NCI-H2171 (cell line): ENCODE measurements around the gene QKI.

Experiments
- DNase-seq: peaks from one replicate; lab custom pipeline; 2025; lab: John Stamatoyannopoulos, UW

The QKI gene

DNA sequence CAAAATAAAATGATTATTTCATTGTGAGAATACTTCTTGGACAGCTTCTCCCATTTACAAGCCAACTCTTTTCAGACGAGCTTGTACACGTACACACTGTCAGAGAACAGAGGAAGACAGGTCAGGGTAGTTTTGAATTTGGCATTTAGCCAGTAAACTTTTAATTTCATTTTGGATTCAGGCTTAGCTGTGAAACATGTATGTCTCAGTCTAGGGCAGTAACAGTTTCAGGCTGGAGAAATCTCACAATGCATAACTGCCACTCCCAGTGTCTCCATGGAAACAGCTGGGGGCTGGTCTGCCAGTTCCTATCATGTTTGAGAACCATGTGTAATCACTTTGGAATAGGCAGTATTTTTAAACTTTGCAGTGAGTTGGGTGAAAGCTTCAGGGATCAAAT, 22.0 kb upstream of the QKI start:
- no peak for DNase-seq

DNA sequence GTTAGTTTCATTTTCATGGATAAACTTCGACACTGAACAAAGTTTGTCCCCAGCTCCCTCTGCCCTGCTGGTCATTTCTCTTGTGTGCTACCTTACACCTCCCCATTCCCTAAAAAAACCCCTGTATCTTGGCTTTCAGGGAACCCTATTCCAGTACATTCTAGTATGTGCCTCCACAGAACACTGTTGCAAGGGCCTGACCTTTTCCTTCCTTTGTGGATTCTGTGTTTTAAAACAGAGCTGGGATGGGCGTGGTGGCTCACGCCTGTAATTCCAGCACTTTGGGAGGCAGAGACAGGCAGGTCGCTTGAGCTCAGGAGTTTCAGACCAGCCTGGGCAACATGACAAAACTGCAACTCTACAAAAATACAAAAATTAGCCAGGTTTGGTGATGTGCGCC, 20.6 kb upstream of the QKI start:
- no peak for DNase-seq

DNA sequence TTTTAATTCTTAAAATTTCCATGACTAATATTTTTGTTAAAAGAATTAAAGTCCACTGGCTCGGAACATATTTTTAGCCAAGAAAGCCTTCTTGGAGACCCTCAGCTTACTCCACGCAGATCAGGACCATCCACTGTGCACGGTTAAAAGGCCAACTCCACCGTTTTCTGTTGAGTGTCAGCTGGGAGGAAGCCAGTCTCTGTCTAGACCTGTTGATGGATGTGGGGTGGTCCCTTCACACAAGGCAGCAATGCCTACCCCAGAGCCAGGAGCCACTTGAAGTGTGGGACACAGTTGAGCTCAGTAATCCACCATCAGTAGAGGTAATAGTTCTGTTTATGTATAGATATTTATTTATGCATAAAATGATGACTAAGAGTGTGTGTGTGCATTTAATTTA, 19.9 kb upstream of the QKI start:
- no peak for DNase-seq

DNA sequence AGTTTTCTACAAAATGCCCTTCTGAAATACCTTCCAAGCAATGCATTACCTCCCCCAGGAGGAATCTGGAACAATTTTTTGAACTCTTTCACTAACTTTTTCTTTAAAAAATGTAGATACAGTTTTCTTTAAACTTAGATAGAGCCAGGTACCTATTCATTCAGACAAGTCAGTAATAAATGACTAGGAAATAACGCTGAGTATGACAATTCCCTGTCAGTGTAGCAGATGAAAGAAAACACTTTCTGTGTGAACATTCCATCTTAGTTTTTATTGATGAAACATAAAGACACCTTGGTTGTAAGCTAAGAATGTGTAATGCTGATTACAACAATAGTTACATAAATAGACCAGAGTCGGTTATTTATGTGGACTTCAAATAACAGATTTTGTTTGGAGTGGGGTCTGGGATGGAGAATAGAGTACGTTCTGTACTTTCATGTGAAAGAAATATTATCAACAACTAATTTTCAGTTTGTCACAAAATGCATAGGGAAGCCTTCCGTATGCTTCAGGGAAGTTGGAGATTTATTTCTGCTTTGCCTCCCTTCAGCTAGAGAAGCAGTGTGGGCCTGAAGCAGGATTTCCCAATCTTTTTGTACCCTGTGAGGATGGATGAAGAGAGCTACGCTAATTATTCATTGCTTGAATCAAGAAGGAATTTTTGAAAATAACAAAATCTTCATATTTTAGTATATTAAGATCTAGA, 19.2 kb upstream of the QKI start:
- no peak for DNase-seq

DNA sequence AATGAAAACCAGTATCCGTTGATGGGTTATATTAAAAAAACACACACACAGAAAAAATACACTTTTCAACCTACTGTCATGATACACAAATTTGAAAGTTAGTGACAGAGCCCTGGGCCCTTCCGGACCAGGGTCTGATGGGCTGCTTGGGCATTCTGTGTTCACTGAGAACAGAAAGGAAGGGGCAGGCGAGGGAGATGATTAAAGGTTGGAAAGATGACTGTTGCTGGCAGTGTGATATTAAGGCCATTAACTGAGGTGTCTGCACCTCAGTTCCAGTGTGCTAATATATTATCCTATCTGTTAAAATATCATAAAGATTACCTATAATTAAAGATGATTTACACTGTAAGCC, 18.7 kb upstream of the QKI start:
- no peak for DNase-seq

DNA sequence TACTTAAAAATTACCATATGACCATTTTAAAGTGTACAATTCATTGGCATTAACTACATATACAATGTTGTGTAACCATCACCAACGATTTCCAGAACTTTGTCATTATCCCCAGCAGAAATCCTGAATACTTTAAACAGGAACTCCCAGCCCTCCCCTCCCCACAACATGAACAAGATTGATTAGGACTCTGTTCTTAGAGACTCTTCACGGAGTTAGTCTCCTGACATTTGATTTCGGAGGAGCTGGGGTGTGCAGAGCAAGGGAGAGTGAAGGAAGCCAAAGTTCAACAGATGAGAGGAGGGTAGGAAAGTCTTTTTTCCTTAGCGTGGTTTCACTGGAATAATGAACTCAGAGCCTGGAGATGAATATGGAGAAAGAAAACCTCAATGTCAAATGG, 17.2 kb upstream of the QKI start:
- no peak for DNase-seq

DNA sequence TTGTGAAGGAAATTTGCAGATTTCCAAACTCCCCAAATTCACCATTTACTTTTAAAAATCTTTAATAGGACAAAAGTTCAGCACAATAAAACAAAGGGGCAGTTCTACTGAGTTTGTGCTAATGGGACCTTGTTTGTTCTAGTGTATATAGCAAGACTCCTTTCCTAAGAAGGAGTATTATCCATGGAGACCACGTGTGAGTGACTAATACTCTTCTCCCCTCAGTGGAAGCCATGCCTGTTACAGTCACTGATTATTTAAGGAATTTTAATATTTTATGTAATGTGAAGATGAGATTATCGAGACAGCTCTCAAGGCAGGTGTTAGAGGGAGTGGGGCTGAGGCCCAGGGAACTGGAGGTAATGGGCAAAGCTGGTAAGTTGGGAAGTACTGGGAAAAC, 16.4 kb upstream of the QKI start:
- no peak for DNase-seq

DNA sequence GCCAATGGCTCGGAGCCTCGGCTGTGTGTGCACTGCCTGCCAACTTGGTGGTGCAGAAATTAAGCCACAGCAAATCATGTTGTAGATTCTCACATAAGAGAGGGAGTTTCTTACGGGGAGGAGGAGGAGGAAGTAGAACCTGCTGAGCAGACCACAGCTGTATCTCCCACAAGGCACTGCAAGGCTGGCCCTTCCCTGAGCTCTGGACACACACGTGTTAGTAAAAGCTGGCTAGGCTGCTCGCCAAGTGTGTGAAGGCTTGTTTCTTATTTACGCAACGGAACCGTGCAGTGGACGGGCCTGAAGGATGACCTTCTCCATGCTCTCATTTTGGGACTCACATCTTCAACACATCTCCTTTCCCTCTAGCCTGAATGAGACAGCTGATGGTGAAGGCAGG, 15.7 kb upstream of the QKI start:
- no peak for DNase-seq

DNA sequence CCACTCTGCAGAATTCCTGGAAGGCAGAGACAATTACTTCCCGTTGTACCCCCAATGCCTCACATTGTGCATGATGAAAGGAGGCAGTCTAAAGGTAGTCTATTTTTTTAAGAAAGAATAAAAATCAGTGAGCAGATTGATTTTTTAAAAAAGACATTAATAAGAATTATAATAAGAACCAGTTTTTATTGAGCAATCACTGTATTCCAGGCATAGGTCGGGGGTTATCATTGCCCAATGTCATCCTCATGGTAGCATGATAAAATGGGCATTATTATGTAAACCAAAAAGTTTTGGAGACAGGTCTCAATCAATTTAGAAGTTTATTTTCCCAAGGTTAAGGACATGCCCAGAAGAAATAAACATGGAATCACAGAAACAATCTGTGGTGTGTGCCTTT, 14.0 kb upstream of the QKI start:
- no peak for DNase-seq

DNA sequence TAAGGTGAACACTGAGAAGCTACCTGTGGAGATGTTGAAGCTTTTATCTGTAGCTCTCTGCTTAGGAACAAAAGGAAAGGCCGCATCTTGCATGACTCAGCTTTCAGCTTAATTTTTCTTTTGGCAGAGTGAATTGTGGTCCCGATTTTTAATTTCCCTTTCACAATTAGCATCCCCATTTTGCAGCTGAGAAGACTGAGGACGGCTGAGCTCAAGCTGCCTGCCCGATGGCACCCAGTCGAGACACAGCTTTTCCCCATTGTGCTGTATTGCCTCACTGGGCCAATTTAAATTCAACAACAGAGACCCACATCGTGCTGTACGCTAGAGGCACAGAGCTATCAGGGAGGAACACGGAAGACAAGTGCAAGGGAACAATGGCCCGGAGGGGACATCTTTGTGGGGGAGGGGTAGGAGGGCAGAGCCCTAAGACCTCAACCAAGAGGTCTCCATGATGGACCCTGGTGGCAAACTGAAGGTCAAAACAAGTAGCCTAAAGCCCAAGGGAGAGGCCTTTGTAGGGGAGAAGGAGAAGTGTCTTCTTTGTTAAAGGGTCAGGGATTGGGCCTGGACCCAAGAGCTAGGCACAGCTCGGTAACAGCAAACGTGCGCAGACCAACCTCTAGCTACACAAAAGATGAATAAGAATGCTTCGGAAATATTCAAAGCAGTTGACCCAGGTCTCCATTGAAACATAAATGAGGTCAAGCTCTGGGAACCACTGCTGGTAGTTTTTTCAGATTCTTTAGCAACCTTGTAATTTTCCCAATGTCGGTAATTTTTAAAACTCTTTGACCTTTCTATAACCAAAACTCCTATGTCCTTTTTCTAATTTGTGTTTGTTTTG, 13.3 kb upstream of the QKI start:
- DNase-seq, result no peak

DNA sequence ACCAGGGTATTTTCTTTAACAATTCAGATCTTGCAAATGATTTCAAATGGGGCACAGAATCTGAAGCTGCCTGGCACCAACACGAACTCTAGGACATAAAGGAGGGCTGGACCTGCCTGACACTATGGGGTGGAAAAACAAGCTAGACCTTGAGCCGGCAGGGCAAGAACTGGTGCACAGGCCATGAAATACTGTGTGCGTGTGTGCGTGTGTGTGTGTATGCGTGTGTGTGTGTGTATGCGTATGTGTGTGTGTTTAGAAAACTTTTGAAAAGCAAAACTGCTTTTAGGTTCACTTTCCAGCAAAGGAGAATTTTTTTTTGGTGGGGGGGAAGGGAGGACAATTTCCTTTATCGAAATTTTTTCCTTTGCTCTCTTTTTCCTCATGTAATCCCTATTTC, 11.9 kb upstream of the QKI start:
- no peak for DNase-seq

DNA sequence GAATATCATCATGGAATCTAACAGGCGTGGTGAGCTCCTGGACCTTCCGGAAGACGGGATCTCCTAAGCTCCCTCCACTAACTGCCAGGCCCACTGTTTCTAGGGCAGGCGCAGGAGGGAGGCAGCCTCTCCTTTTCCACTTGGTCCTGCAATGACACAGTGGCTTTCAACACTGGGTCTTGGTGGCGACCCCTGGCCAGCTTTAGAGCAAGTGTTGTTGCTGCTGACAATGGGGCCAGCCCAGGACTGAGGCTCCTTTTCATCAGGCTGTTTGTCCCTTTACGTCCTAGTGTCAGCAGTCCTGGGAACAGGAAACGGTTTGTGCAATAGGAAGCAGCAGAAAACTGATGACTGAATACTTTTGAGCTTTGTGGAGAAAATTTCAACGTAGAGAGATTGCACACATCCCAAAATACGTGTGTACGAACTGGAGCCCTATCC, 9.7 kb upstream of the QKI start:
- no peak for DNase-seq

DNA sequence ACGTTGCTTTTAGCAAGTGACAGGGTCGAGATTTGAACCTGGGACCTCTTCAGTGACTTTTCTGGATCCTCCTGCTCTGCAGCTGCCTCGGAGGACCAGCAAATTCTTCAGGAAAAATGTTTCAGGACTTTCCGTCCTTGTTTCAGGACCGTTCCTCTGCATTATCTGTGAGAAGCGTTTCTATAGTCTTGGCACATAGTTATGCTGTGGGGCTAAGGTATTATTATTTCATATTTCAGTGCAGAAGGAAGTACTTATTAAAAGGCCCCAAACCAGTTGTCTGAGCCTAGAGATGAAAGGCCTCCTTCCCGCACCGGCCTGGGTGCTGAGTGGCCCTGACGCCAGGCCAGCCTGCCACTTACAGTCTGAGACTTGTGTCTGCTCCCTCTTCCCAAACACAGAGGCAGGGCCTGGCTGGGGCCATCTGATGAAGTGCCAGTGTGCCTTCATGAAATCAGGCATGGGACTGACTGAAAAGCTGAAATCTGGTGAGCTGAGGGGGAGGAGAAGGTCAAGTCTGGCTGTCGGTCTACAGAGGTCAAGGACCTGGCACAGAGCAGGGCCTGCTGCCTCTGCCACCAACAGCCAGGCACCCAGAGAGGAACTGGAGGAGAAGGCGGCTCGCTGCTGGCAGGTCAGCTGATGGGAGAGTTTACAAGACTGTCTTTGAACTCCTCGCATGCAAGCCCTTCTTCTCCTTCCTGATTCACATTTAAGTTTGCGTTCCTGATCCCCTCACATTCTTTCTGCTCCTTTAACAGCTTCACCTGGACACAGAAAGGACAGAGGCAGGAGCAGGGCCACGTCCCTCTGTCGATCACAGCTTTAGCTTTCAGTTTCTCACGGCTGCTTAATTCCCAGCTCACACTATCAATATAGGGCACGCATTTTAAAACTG, 8.9 kb upstream of the QKI start:
- DNase-seq, result no peak

DNA sequence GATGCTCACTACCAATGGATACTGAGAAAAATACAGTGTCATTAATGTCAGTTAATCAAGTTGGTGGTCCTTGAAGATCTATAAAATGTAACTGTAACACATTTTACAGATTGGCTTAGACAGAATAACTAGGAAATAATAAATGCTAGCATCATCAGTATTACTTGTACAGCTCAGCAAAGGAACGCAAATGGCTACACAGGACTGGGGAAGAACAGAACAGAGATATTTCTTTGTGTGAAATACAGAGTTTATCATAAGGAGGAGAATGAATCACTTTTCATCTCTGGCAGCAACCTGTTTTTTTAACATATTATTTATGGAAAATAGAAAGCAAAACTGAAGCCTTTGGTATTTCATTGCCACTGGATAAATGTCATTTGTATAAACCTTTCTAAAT, 8.2 kb upstream of the QKI start:
- DNase-seq, result no peak

DNA sequence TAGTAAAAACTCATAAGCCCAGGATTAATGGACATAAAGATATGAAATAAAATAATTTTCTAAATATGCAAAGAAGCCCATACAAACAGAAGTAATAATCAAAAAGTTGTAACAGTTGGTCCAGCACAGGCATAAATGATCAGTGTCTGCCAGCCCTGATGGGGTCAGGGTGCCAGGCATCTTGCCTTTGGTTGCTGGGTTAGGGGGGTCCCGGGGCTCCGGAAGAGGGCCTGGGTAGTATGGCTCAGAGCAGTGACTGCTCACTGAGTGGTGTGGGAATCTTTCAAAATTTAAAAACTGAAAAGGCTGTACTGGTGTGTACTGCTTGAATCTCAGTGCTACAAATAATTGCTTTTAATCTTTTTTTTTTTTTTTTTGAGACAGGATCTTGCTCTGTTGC, 7.7 kb upstream of the QKI start:
- no peak for DNase-seq

DNA sequence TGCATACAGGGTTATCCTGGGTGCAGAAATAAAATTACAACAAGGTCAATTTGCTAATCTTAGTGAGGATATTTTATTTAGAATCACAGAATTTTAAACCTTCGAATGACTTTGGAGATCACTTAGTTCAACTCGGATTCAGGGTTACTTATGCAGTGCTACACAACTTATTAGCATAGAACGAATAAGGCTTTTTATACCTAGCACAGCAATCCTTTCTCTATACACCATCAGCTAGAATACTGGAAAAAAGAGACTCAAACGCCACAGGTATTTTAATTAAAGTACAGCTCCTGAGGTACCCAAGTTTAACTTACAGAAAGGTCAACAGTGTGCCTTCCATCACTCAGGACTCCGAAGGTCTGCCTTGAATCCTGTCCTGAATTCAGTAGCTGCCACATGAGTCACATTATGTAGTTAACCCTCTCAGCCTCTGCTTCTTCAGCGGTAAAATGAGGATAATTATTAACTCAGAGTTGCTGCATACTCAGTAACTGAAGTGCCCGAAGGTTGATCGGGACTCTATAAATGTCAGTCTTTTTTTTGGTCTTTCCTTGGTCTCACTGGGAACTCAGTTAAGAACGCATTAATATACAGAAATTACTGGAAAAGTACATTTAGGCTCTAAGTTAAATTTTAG, 6.0 kb upstream of the QKI start:
- no peak for DNase-seq

DNA sequence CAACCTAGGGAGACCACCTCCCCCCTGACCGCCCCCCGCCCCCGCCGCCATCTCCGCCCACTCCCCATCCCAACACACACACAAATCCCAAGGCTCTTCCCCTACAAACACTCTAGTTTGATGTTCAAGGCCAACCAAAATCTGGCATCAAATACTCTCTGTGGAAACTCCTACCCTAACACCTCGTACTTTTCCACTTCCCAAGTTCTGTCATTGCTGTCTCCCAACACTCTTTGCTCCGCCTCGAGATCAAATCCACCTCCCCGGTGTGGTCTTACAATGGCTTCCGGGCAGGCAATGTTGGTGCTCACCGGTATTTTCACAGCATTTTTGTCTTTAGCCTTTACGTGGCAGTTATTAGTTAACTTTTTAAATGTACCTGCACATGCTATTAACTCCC, 4.8 kb upstream of the QKI start:
- no peak for DNase-seq

DNA sequence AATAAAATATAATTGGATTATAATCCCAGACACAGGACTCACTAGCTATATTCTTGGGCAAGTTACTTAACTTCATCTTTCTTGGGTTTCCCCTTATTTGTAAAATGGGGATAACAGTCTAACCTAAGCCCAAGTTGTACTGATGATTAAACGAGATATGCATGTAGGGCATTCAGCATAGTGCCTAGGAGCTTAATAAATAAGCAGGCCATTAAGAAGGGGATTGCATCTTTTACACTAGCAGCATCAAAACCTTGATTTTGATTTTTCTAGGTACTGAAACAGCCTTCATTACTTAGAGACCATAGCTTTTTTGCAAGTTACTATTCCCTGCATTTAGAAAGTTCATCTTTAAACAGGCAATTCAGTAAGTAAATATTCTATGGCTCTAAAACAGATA, 2.2 kb upstream of the QKI start:
- DNase-seq, result no peak

DNA sequence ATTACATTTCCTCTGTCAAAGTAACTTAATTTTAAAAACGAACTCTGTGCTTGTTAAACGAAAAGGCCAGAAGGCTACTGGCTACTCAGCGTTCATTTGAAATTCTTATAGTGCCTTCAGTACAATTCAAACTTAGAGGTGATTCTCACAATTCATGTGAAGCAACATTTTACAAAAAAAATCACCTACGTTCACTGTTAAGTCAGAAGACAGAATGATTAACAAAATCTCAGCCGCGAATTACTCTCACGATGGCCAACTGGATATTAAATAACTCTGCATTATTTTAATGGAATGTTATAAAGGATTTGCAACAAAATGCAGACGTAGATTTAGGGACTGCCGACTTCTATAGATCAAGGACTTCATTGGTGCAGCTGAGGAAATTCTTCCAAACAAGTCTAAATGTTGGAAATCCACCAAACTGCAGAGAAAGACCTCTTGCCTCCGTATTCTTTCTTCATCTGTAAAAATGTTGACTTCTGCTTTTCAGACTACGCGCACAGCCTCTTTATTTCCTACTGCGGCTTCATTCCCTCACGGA, 1.6 kb upstream of the QKI start:
- no peak for DNase-seq

DNA sequence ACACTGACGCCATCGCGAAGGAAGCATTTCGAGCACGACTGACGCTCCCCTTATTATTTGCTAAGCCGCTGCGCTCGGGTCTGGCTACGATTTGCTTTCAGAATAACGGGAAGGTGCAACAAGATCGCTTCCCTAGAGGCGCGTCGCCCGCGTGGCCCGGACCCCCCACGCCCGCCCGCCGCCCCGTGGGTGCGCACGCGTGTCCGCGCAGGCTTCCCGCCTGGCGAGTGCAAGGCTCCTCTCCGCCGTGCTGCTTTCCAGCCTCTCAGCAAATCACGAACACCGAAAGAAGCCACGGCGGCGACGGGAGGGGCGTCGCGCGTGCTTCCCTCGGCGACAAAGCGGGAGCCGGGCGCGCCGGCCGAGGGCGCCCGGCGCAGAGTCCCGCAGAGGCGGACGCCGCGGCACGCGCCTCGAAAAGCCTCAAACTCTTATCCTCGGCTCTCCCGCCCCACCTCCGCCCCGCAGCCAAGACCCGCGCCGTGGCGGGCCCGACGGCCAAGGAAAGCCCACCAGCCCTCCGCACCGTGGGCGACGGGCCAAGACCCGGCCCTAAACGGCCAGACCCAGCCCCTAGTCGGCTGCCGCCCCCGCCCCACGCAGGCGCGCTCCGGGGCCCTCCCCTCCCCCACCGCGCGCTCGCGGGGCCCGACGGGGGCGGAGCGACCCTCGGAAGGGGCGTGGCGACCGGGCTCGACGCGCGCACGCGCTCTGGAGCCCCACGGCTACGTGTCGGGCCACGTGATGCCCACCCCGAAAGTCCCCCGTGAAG, 987 bp upstream of the QKI start:
- peak; percentile 75 for DNase-seq

DNA sequence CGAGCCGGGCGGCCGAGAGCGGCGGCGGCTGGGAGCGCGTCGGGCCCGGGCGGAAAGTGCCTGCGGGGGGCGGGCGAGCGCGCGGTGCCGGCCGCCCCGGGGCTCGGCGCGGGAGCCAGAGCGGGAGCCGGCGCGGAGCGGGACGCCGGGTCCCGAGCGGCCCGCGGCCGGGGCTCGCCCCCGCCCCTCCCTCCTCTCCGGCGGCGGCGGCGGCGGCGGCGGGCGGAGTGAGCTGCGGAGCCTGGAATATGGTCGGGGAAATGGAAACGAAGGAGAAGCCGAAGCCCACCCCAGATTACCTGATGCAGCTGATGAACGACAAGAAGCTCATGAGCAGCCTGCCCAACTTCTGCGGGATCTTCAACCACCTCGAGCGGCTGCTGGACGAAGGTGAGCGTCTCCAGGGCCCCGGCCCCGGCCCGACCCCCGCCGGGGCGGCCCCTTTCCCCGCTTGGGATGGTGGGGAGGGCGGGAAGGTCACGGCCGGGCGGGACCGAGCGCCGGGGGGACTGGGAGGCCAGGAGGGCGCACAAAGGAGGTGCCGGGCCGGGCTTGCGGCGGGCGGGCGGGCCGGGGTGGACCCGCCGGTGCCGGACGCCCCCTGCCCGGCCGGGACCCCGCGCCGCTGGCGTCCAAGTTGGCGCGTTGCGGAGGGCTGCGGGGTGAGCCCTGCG, 565 bp downstream of the QKI start:
- DNase-seq, result no peak
